22Rv1 (cell line): ENCODE results near the gene TRAPPC1.

Experiments used
- ZFX ChIP-seq: fragments of 450-650 bp; IDR thresholded peaks from 2 replicates; pipeline ENCODE4 v1.6.1; 2017; ENCODE audit warnings: antibody characterized with exemption, borderline replicate concordance
- TF ChIP-seq, protein P1 (sequence below): fragments of 450-650 bp; IDR thresholded peaks from 2 replicates; pipeline ENCODE4 v1.5.1; 2017; ENCODE audit warnings: mild to moderate bottlenecking

DNA sequence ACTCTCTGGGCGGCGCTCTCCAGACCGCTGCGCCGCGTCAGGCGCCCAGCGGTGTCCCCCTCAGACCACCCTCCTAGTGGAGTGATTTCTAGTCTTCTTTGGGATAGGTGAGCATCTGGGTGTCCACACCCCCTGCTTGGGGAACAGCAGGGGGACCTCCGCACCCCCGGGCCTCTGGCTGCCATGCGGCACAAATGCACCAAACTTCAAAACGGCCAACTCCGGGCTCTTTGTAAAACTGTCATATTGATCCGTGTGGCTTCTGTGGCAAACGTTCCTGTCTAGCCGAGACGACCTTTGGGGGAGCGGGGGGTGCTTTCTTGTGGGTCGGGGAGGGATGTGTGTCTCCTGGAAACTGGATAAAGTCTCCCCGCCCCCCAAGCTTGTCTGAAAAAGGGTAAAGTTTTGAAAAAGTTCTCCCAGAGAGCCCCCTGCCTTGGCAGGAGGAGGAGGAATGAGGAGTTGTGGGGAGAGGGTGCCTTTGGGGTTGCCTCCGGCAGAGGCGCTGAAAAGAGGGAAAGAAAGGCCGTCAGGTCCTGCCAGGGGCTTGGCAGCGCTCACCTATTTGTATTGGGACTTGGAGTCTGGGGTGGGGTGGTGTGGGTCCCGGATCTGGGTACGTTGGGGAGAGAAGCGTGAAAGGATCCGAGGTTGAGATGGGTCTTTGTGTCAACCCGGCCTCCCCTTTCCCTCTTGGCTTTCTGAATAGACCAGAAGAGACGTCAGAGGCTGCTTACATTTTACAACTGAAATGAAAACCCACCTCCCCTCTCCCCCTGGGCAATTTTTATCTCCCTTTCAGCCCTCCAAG, 45.3 kb downstream of the TRAPPC1 start:
- TF ChIP-seq, protein P1, sequence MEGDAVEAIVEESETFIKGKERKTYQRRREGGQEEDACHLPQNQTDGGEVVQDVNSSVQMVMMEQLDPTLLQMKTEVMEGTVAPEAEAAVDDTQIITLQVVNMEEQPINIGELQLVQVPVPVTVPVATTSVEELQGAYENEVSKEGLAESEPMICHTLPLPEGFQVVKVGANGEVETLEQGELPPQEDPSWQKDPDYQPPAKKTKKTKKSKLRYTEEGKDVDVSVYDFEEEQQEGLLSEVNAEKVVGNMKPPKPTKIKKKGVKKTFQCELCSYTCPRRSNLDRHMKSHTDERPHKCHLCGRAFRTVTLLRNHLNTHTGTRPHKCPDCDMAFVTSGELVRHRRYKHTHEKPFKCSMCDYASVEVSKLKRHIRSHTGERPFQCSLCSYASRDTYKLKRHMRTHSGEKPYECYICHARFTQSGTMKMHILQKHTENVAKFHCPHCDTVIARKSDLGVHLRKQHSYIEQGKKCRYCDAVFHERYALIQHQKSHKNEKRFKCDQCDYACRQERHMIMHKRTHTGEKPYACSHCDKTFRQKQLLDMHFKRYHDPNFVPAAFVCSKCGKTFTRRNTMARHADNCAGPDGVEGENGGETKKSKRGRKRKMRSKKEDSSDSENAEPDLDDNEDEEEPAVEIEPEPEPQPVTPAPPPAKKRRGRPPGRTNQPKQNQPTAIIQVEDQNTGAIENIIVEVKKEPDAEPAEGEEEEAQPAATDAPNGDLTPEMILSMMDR: no peak
- TF ChIP-seq ZFX: no peak
